NCI-H187 (cell line): ENCODE measurements around the gene PON3.

Experiments
- DNase-seq, 2 experiments: peaks; one replicate each; lab custom pipeline; 2025; lab: John Stamatoyannopoulos, UW

The PON3 gene

DNA sequence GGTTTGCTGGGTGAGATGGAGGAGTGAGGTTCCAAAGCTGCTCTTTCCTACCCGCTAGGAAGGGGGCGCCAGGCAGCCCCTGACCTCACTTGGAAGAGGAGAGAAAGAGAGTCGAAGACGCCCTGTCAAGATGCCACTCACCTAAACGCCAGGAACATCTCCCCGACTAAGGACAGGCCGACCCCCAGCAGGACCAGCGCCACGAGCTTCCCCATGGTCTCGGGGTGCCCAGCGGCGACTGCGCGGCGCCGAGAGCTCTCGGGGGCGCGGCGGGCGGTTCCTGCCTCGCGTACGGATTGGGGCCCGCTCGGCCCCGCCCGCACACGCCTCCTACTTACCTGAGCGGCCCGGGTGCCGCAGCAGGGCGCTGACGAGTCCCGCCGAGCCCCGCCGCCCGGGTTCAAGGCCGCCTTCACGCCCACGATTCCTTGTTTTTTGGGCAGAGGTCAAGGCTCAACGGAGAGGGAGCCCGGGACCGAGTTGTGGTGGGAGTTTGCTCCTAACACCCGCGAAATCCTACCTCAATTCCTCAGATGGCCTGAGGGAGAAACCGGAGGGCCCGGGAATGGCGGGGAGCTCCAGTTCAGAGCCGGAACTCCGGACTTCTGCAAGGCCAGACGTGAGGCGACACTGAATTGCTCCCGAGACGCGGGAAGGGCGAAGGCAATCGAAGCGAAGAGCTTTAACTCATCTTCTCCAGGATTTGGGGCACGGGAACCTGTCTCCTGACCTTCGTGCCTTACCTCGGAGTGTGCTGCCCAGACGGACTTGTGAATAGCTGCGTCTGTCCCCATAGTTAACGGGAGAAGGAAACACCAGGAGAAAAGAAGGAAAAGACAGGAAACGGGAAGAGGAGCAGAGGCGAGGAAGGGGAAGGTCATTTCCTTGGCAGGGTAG is at the start of gene PON3:
Gene PON3 (minus strand): TSS at position 240 of the 897 bp plus-strand sequence. CDS start 25 bp downstream, at position 215.
- no peak for DNase-seq

DNA sequence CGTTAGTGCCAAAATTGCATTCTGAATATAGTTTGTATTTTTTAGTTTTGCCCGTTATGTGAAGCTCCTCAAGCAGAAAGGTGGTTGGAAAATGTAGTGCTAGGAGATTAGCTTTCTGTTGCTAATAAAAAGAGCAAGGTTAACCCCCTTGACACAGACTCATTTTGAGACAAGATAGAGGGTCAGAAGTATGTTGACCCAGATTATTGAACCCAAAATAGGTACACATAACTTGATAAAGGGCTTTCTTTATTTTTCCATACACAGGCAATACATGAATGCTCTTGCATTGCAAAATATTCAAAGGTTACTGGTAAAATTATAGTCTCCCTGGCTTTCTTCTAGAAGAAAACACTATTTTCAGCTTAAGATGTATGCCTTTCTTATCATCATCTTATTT is 48.6 kb upstream of the PON3 start:
- no peak for DNase-seq

DNA sequence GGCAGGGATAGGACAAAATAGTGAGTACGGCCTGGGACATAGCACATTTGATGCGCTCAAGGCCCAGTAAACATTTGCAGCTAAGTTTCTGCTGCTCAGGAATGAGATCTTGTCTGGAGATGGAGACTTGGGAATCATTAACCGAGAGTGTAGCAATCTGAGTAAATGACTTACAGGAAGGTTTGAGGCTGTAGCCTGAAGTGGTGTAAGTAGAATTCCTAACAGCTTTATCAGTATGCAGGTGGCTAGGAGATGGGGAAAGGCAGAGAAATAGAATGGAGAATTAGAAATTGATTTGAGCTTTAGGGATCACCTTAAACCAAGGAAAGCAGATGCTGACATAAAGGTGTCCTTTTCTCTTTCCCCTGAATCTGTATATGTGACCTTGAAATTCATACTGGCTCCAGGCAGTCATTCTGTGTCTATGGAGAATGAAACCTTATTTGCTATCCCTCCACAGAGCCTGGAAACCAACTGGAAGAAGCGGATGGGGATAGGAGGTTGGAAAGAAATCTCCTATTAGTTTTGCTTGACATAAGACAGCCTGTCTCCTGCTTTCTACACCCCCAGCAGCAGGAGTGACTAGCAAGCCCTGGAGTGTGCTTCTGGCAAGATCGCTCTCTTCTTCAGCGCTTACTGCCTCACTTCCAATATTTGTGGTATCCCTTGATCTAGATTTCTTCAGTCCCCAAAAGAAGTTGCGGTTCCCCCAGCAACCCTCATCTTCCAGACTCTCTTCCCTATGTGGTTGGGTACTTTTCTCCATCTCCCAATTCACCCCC is 45.1 kb upstream of the PON3 start:
- DNase-seq, result no peak

DNA sequence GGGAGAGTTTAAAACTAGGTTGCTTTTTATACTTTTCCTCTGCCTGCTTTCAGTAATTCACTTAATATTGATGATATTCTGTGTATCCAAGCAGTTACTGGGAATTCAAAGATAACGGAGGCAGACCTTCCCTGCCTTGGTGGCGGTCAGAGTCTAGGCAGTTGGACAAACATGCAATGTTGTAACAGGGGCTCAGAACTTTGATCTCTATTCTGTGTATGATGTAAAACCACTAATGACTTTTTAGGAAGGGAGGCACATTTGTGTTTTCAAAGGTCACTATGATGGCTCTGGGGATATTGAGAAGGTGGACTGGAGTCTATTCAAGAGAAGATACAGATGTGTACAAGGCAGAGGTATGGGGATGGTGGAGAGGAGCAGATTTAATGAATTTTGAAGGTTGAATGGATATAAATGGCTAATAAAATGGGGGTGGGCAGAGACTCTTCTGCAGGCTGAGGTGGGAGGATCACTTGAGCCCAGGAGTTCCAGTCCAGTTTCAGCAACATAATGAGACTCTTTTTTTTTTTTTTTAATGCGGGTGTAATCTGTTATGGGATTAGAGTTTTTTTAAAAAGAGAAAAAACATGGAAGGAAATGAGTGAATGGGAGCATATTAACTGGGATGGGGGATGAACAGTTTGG is 44.3 kb upstream of the PON3 start:
- DNase-seq, result no peak

DNA sequence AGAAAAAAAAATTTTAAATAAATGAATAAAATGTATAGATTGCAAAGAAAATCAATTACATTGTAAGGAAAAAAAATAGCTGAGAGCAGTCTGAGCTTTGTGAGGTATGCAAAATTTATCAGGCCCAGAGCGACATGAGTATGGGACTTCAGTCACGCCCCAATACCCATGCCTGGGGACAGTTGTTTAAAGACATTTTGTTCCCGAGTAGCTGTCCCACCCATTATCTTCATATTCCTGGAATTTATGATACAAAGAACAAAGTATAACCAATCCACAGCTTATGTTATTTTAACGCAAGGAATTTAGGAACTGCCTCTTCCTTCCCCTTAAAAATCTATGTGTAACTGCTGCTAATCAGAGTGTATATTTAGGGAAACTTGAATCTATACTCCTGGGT is 40.2 kb upstream of the PON3 start:
- no peak for DNase-seq

DNA sequence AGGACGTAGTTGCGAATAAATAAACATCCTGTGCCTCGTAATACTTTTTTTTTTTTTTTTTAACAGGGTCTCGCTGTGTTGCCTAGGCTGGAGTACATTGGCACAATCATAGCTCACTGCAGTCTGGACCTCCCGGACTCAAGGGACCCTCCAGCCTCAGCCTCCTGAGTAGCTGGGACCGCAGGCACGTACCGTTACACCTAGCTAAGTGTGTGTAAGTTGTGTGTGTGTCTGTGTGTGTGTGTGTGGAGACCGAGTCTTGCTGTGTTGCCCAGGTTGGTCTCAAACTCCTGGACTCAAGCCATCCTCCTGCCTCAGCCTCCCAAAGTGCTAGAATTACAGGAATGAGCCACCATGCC is 39.2 kb upstream of the PON3 start:
- DNase-seq, result no peak

DNA sequence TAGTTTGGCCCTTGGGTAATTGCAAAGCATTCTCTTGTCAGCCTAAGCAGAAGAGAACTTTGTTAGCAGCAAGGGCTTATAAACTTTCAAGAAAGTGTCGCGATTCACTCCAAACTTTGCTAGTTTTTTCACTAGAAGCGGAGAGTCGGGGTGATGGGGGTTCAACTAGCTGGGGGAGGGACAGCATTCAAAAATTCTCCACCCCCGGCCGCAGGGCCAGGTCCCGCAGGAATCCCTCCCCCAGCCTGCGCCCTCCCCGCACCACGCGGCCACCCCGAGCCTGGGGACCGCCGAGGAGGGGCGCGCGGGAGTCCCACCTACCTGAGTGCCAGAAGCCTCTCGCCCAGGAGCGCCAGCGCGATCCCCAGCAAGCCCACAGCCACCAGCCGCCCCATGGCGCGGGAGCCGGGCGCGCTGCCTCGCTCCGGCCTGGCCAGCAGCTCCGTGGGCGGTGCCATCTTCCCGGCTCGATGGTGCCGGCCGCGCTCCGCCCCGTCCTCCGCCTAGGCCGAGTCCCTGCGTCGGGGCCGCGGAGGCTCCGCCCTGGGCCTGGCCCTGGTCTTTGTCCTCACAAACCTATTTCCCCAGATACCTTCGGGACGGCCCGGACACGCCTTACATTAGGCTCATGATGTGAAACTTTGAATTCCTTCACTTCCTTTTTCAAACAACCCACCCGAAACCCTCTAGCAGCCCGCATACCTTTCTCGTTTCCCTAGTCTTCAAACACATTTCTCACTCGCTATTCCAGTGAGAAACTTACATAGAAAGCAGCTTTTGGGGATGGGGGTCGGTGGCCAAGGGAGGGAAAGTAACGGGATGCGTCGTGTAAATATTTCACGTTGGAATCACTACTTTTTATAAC is 38.6 kb upstream of the PON3 start, which contains the start of gene PON2:
Gene PON2 (minus strand): TSS at position 472 of the 865 bp plus-strand sequence. CDS start 77 bp downstream, at position 395.
- DNase-seq, result peak in 1 of 2 experiments; percentile 14

DNA sequence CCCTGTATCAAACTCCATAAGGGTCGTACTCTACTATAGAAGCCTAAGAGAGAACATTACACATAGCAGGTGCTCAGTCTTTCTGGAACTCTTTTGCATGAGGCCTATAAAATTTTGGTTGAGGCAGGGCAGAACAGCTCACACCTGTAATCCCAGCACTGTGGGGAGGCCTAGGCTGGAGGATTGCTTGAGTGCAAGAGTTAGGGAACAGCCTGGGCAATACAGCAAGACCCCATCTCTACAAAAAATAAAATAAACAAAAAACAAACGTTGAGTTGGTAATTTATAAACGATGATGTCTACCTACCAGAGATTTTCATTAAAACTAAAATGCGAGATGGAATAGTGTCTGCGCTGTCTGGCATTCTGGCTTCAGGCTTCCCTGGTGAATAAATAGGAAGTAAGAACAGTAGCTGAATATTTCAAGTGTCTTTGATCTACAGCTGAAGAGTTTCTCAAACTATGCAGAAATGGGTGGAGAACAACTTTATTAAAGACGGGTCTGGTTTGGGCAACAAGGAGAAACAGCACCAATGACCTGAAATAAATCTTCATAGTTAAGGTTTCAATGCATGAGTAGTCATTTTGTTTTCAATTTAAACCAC is 37.9 kb upstream of the PON3 start:
- DNase-seq, result no peak

DNA sequence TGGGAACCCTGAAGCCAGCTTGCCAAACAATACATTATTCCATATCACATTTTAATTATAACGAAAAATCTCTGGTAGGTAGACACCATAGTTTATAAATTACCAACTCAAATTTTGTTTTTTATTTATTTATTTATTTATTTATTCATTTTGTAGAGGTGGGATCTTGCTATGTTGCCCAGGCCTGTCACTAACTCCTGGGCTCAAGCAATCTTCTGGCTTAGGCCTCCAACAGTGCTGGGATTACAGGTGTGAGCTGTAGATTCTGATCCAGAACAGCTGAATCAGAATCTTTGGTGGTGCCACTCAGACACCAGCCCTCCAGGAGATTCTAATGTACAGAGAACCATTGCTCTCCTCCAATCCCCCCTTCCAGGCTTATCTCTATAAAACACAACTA is 37.0 kb upstream of the PON3 start:
- DNase-seq, result no peak

DNA sequence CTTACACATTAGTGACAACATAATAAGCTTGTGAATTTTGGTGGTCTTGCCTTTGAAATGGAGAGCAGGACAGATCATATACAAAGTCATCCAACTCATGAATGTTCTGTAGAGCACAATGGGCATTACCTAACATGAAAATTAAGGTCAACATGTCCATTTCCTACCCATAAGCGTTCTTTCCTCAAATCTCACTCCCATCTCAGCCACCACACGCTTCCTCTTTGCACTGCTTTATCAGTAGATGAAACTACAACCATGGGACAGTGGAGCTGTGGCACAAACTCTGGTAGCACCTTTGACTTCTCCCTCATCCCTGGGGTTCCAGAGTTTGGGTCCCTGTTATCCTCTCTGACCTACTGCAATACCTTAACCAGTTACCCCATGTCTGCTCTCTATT is 36.4 kb upstream of the PON3 start:
- DNase-seq, result no peak

DNA sequence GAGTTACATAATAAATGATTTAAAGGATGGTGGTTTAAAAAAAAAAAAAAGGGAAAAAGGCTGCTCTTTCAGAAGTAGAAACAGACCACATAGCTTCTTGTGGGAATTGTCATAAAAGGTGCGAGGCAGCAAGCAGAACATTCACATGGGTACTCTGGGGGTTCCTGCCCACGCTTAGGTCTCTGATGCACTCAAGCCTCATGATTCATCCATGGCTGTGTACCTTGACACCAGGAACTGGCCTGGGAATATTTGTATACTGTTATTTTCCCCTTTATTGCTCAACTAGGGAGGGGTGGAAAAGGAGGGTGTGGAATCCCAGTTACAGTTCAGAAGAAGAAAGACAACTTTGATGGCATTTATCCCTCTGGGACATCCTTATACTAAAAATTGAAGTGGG is 34.7 kb upstream of the PON3 start:
- no peak for DNase-seq

DNA sequence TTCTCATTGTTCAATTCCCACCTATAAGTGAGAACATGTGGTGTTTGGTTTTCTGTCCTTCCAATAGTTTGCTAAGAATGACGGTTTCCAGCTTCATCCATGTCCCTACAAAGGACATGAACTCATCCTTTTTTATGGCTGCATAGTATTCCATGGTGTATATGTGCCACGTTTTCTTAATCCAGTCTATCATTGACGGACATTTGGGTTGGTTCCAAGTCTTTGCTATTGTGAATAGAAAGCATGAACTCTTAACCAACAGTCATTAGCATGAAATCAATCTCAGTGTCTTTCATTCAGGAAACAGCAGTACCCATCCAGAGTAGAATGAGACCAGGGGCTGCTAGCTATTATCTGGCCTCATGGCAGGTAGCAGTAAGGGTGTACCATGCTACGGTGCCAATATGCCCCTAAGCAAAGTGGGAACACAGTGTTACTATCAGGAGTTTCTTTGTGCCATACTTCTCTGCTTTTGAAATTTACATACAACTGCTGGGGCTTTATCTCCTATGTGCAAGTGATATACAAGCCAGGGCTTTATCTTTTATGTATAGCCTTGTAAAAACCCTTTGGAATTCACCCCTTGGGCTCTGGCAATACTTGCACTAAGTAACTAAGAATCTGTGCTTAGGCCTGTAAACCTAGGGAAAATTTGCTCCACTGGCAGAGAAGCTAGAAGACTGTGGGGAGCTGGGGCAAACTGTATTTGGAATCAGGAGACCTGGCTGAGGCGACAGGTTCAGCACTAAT is 33.2 kb upstream of the PON3 start:
- no peak for DNase-seq

DNA sequence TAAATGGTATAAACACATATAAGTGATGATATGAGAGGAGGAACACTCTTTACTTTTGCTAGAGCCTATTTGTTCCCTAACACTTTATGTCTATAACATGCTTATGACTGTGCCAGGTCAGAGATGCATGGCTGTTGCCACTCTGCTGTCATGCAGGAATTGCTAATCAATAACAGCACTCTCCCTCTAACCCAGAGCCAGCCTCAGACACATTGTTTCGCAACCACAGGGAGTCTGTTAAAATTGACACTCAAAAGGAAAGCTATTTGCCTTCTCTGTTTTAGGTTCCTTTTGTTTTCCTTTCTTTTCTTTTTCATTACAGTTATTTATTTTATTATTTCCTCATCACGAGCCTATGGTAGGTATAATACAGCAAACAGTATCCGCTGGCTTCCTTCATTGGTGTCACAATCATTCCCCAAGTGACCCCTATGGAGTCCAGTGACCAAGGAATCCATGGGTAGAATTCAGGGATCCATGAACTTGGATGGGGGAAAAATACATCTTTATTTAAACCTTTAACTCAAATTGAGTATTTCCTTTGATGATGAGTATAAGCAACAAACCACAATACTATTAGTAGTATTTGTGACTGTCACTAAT is 31.8 kb upstream of the PON3 start:
- no peak for DNase-seq

DNA sequence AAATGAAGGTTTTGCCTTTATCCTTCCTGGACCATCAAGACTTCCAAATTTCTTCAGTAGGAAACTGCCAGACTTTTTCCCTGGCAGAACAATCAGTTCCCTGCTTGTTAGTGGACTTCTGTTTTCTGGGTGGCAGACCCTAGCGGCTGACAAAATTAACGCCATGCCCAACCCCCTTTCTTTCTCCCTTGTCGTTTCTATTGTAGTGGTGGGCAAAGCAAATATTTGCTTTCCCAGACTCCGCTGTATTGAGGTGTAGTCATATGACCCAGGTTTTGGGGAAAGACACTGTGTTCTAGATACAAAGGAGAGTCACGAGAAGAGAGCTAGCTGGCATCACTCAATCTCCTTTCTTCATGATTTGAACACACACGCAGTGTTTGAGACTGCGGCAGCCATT is 31.0 kb upstream of the PON3 start:
- no peak for DNase-seq

DNA sequence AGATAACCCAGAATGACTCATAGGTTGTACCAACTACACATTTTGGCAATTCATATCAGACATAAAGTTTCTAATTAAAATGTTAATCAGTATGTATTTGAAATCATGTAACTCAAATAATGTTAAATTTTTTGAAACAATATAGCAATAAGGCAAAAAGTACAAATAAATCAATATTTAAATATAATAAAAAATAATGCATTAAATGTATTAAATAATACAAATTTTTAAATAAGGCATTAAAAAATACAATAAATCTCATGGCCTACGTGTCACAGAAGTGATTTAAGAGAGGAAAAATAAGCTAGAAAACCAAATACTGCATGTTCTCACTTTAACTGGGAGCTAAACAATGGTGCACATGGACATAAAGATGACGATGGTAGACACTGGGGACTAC is 29.5 kb upstream of the PON3 start:
- DNase-seq, result no peak

DNA sequence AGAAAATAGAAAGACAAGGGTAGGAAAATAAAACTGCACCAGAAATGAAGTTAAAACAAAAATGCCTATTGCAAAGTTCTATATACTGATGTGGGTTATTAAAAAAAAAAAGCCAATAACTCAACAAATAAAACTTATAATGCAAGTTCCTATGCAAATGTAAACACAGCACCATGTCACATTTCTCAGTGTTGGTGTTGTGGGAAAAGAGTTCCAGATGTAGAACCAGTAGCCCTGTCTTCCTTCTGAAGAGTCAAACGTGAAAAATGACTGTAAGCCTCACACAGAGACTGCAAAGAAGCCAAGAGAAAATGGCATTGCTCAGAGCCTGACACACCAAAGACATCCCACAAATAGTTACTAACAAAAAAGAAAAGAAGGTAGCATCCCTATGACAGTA is 28.5 kb upstream of the PON3 start:
- DNase-seq, result no peak

DNA sequence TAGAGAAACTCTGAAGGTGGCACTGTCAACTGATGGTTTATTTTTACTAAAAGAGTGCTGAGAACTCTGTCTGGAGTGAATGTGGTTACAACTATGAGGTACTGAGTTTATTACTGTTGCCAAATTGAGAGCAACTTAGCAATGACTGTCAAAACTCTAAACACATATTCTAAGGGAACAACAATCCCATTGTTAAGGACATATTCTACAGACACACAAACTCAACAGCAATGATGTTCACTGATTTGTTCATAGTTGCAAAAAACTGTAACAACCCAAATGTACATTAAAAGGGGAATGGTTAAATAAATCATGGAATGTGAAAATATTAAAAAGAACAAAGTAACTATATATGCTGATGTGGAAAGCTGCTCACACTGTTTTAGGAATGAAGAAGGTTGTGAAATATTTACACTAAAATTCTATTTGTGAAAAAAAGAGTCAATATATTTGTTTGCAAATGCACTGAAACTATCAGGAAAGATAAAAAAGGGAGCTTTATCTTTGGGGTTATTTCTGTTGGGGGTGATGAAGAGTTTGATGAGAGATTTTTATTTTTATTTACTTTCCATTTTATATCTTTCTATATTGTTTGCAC is 25.8 kb upstream of the PON3 start:
- no peak for DNase-seq

DNA sequence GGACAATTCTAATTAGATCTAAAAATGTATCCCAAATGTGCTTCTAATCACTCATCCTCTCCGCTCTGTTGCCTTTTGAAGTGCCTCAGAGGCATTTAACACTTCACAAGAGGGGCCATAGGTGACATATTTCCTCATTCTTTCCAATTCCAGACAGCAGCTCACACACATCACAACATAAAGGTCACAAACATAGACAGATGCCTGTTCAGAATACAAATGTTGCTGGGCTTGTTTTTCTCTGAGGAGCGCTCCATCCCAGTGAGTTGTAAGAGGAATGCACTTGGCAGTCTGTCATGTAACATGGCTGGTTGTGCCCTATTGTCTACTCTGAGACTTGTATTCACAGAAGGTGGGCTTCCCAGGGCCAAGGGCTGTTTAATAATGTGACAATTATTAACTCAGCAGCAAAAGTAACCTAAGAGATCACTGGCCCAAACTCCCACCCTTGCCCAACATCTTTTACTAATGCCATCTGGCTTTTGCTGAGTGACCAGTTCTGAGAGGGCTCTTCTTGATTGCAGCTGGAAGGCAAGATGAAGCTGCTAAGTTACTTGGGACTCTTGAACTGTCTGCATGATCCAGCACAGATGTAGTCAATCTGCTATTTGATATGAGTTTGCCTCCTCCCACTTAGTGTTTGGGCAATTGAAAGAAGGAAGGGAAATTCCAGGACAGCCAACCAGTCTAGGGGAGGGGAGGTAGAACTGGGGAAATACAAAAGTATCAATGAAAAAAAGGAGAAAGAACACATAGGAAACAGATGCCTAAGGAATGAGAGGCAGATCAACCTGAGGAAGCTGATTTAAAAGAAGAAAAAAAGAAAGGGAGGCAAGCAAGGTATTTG is 25.0 kb upstream of the PON3 start:
- DNase-seq, result no peak

DNA sequence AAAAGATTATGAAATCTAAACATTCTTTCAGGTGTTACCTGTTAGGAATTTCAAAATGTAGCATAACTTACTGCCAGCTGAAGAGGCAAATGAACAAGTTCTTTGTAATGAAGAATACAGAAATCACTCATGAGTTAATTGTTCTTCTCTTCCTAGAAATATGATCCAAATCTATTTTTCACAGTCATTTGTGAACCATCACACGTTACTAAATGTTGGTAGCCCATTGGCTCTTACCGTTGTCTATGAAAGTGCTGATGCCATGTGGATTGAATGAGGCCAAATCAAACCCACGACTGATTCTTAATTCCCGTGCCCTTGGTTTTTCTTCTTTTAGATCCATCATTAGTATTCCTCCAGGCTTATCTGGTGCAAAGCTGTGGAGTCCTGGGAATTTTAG is 15.9 kb upstream of the PON3 start:
- DNase-seq, result no peak
